Measurements from ENCODE around the gene MYF6.

Gene MYF6

DNA sequence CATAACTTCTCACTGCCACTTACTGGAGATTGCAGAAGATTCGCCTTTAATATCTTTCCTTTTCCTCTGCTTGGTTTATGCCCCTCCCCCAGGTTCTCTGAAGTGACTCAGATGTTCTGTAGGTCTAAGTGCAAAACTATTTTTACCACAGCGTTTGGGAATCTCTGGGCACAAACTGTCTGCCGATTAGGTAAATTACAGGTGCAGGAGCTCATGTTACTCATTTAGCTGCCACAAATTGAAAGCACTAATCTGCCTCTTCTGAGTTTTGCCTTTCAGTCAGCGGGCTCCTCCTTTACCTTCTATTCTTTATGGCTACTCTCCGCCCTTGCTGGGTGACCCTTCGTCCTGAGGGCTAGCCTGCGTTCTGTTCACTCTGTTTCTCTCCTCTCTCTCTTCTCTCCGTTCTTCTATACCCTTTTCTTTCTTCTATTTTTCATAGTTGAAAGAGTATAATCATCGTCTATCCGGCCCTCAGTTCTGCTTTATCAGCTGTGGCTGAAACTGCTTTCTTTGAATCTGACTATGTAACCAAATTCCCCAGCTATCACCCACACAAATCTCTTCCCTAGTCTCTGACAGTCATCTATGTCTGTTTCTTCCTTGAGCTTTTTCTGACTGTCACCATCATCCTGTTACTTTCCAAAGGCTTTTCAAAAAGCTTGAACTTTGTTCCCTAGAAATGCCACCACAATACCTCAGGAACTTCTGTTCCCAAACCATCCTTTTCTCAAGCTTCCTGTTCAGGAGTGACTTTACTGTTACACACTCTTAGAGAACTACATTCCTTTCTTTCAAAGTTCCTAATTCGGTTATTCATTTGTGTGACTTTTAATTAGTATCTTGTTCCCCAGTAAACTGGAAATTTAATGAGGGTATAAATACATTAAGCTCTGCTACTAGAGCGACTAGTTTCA, 4.3 kb upstream of the MYF6 start:
- TF ChIP-seq, protein P1, sequence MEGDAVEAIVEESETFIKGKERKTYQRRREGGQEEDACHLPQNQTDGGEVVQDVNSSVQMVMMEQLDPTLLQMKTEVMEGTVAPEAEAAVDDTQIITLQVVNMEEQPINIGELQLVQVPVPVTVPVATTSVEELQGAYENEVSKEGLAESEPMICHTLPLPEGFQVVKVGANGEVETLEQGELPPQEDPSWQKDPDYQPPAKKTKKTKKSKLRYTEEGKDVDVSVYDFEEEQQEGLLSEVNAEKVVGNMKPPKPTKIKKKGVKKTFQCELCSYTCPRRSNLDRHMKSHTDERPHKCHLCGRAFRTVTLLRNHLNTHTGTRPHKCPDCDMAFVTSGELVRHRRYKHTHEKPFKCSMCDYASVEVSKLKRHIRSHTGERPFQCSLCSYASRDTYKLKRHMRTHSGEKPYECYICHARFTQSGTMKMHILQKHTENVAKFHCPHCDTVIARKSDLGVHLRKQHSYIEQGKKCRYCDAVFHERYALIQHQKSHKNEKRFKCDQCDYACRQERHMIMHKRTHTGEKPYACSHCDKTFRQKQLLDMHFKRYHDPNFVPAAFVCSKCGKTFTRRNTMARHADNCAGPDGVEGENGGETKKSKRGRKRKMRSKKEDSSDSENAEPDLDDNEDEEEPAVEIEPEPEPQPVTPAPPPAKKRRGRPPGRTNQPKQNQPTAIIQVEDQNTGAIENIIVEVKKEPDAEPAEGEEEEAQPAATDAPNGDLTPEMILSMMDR (IDR thresholded peaks at IDR 0.05; ENCODE audit: borderline replicate concordance, control extremely low read depth, extremely low read depth, insufficient read depth, missing control alignments), result no peak
- in situ Hi-C loops (cut with MboI; ENCODE audit: low sequenced_read_pairs, unreplicated experiment), result no loop called here
- no peak for DNase-seq (ENCODE audit: low spot score)

DNA sequence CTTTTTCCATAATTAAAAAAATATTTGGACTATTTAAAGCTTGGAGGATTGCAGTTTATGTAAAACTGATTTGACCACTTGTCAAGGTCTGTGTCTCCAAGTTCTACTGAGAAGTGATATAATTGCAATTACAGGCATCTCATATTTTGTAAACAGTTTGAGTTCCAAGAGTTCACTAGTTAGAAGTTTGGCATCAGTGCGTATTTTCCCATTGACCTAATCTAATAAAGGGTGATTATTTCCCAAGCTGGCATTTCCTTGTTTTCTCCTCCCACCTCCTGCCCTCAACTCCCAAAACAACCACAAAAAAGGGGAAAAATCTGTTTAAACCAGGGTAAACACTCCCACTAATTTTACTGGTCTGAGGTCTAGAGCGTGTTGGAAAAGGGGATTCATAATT, 3.0 kb upstream of the MYF6 start:
- in situ Hi-C loops (cut with MboI; ENCODE audit: low sequenced_read_pairs, unreplicated experiment), result no loop called here
- TF ChIP-seq, protein P1 (IDR thresholded peaks at IDR 0.05; ENCODE audit: borderline replicate concordance, control extremely low read depth, extremely low read depth, insufficient read depth, missing control alignments), result no peak
- DNase-seq (ENCODE audit: low spot score), result no peak

DNA sequence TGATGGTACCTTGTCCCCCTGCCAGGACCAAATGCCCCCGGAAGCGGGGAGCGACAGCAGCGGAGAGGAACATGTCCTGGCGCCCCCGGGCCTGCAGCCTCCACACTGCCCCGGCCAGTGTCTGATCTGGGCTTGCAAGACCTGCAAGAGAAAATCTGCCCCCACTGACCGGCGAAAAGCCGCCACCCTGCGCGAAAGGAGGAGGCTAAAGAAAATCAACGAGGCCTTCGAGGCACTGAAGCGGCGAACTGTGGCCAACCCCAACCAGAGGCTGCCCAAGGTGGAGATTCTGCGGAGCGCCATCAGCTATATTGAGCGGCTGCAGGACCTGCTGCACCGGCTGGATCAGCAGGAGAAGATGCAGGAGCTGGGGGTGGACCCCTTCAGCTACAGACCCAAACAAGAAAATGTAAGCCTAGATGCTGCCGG, 410 bp downstream of the MYF6 start:
- in situ Hi-C loops (cut with MboI; ENCODE audit: low sequenced_read_pairs, unreplicated experiment), result no loop called here
- TF ChIP-seq, protein P1 (IDR thresholded peaks at IDR 0.05; ENCODE audit: borderline replicate concordance, control extremely low read depth, extremely low read depth, insufficient read depth, missing control alignments), result no peak

DNA sequence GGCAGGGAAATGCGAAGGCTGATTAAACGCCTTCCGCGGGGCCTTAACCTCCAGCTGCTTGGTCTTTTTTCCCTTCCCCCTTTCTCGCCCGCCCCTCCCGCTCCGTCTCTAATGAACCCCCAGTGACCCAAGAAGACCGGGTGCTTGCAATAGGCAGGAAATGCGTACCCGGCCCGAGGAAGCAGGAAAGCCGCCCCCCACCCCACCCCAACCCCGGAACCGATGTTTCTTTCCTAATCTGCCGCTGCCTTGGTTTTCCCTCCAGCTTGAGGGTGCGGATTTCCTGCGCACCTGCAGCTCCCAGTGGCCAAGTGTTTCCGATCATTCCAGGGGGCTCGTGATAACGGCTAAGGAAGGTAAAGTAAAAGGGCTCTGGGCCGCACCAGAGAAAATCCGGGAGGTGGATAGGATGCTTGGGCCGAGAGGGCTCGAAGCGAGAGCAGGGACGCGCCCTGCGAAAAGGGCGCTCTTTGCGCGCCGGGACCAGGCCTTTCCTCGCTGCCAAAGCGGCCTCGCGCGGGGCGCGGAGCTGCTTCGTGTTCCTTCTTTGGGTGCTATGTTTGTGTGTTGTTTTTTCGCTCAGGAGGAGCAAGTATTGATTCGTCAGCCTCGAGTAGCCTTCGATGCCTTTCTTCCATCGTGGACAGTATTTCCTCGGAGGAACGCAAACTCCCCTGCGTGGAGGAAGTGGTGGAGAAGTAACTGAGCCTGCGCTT, 983 bp downstream of the MYF6 start:
- no peak for DNase-seq (ENCODE audit: low spot score)
- TF ChIP-seq, protein P1 (IDR thresholded peaks at IDR 0.05; ENCODE audit: borderline replicate concordance, control extremely low read depth, extremely low read depth, insufficient read depth, missing control alignments), result no peak
- in situ Hi-C loops (cut with MboI; ENCODE audit: low sequenced_read_pairs, unreplicated experiment), result no loop called here

More for the DNA sequence above, 410 bp downstream of the MYF6 start:
- DNase-seq (ENCODE audit: low spot score), result no peak

DNA sequence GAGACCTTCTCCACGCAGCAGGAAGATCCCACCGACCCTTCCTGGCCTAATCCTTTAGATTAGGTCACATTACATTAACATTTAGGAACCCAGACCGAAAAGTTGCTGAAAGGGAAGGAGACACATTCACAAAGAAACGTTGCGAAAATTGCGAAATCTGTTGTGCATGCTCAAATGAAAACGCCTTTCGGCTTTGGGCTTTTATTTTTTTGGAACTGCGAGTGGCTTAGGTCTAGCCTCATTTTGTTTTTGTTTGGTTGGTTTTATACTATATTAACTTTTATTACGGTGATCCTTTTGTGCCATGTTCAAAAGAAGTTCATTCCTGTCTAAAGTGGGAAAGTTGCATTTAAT, 1.5 kb downstream of the MYF6 start:
- no peak for DNase-seq (ENCODE audit: low spot score)
- TF ChIP-seq, protein P1 (IDR thresholded peaks at IDR 0.05; ENCODE audit: borderline replicate concordance, control extremely low read depth, extremely low read depth, insufficient read depth, missing control alignments), result no peak
- in situ Hi-C loops (cut with MboI; ENCODE audit: low sequenced_read_pairs, unreplicated experiment), result no loop called here

DNA sequence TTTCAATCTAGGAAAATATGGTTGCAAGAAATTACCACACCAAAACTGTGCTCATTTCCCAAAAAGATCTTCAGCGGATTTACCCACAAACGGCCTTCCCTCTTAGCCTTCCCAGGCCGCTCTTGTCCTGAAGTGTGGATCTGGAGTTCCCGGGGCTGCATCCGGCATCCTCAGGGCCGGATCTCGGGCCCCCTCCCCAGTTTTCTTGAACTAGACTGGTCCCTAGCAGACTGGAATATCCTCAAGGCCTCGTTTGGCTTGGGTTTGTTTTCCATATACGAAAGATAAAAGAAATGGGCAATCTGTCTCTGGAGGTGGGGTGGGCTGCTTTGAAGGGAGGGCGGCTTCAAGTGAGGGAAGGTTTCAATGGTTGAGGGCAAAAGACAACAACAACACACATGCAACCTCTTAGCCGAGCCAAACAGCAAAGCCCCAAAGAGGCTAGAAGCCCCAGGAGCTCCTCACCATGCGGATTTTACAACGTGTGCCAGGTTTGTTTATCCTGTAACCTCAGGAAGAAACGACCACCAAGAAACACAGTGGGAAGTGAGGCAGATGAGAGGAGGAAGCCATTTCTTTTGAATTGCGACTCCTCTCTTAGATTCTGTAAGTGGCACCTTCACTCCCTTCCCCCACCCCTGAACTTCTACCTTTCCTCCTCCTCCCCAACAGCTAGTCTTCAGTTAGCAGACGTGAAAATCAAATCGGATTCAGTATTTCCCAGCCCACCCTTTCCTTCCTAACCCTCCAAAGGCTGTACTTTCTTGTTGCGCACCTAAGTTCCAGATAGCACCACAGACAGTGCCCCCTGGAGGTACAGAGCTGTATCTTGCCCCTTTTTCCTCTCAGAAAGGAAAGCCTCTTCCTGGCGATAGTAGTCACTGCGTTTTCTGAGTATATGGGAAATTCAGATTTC, 2.6 kb downstream of the MYF6 start:
- TF ChIP-seq, protein P1 (IDR thresholded peaks at IDR 0.05; ENCODE audit: borderline replicate concordance, control extremely low read depth, extremely low read depth, insufficient read depth, missing control alignments), result peak; percentile 56
- in situ Hi-C loops (cut with MboI; ENCODE audit: low sequenced_read_pairs, unreplicated experiment), result no loop called here
- DNase-seq (ENCODE audit: low spot score), result peak; percentile 44
